ENCODE data around the gene HMGA1.

DNA sequence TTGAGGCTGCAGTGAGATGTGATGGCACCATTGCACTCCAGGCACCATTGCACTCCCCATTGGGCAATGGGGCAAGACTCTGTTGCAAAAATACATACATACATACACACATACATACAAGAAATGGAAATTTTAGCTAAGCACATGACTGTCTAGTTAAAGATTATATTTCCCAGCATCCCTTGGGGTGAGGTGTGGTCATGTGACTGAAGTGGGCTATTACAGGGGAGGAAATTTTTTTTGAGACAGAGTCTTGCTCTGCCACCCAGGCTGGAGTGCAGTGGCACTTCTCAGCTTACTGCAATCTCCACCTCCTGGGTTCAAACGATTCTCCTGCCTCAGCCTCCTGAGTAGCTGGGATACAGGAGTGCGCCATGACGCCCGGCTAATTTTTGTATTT, 32.0 kb upstream of the HMGA1 start:
- TF ChIP-seq, protein P1, sequence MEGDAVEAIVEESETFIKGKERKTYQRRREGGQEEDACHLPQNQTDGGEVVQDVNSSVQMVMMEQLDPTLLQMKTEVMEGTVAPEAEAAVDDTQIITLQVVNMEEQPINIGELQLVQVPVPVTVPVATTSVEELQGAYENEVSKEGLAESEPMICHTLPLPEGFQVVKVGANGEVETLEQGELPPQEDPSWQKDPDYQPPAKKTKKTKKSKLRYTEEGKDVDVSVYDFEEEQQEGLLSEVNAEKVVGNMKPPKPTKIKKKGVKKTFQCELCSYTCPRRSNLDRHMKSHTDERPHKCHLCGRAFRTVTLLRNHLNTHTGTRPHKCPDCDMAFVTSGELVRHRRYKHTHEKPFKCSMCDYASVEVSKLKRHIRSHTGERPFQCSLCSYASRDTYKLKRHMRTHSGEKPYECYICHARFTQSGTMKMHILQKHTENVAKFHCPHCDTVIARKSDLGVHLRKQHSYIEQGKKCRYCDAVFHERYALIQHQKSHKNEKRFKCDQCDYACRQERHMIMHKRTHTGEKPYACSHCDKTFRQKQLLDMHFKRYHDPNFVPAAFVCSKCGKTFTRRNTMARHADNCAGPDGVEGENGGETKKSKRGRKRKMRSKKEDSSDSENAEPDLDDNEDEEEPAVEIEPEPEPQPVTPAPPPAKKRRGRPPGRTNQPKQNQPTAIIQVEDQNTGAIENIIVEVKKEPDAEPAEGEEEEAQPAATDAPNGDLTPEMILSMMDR (IDR thresholded peaks at IDR 0.05), result no peak
- no peak for TF ChIP-seq POLR2A (IDR thresholded peaks at IDR 0.05)

All from right lobe of liver (tissue), 4 donors.